HCT116 (cell line): Measurements from ENCODE around the gene SOX18. TPM values are rescaled to one million over a fixed set of nuclear protein-coding genes. Genes with fewer than 3 reads are reported as not detected.

Experiments used
- ATAC-seq: fragments of 200-7000 bp; cut with Tn5 transposase; 2 replicates; pipeline ENCODE4 v1.9.1; 2020; ENCODE audit warnings: mild to moderate bottlenecking, moderate library complexity
- BruUV-seq: library from RNA; stranded (reverse); fragments of 400-500 nt; replicated peaks from 2 replicates; lab custom pipeline; 2021; lab: Mats Ljungman, UMichigan
- CTCF ChIA-PET: fragments of 300-600 bp; sonication (Branson Sonifier 250); formaldehyde crosslinking; loops from one replicate; lab custom pipeline; 2021; ENCODE audit warnings: antibody characterized with exemption; lab: Charles Lee
- POLR2A ChIA-PET: fragments of 300-600, 350-600 bp; sonication (Branson Sonifier 250); formaldehyde crosslinking; loops from one replicate; lab custom pipeline; 2021; ENCODE audit warnings: antibody characterized with exemption; lab: Charles Lee
- RAD21 ChIA-PET, 2 experiments: fragments of 300-600 bp; sonication (Branson Sonifier 250); formaldehyde crosslinking; loops; one replicate each; lab custom pipeline; 2023; ENCODE audit warnings: low total read pairs in 2 of 2; ENCODE audit not compliant: uncharacterized antibody in 2 of 2, unreplicated experiment in 2 of 2, low non-redundant PET in 1 of 2; lab: Charles Lee
- DNase-seq: peaks from one replicate; pipeline ENCODE4 v3.0.0-alpha.2; 2010; ENCODE audit warnings: low read depth, low spot score
- H2AFZ ChIP-seq: fragments of 200-600 bp; shearing (Covaris generic), sonication (generic); 2 replicates; pipeline ENCODE4 v1.6.1; 2017; ENCODE audit warnings: low read depth, mixed run types, mixed read lengths, antibody characterized with exemption, low read length; ENCODE audit not compliant: poor library complexity, severe bottlenecking
- H3K27ac ChIP-seq: 2 replicates; pipeline ENCODE4 v1.5.1; 2012; ENCODE audit warnings: low read depth, low read length
- H3K27me3 ChIP-seq: fragments of 200-600 bp; sonication (generic); 2 replicates; pipeline ENCODE4 v1.6.1; 2016; ENCODE audit warnings: mixed run types, low read length, mixed read lengths; ENCODE audit not compliant: insufficient read depth
- H3K36me3 ChIP-seq, 2 experiments: fragments of 200-500 bp in 1 of 2; fragments of 200-600 bp in 1 of 2; sonication (Bioruptor generic) in 1 of 2; sonication (generic) in 1 of 2; 2 replicates each; pipeline versions ENCODE4 v1.5.1 to v1.6.1; 2014 to 2016; ENCODE audit warnings: low read length in 2 of 2, inconsistent platforms in 1 of 2, mixed read lengths in 1 of 2, mixed run types in 1 of 2; ENCODE audit not compliant: insufficient read depth in 2 of 2, control insufficient read depth in 1 of 2
- H3K4me1 ChIP-seq, 2 experiments: fragments of 200-600 bp in 1 of 2; sonication (generic) in 1 of 2; 2 replicates each; pipeline versions ENCODE4 v1.5.1 to v1.6.1; 2012 to 2017; ENCODE audit warnings: low read length in 2 of 2, inconsistent platforms in 1 of 2, mild to moderate bottlenecking in 1 of 2, mixed read lengths in 1 of 2, mixed run types in 1 of 2, moderate library complexity in 1 of 2; ENCODE audit not compliant: insufficient read depth in 2 of 2, control insufficient read depth in 1 of 2
- H3K4me2 ChIP-seq: fragments of 200-600 bp; sonication (generic); 2 replicates; pipeline ENCODE4 v1.6.1; 2017; ENCODE audit warnings: mixed run types, low read length, mixed read lengths
- H3K4me3 ChIP-seq, 2 experiments: fragments of 200-600 bp in 1 of 2; sonication (generic) in 1 of 2; replicated peaks in 1 of 2; 2 replicates each; pipeline ENCODE4 v1.5.1; 2011 to 2016; ENCODE audit warnings: low read length in 2 of 2, control low read depth in 1 of 2, low read depth in 1 of 2, mild to moderate bottlenecking in 1 of 2, mixed read lengths in 1 of 2, mixed run types in 1 of 2
- H3K79me2 ChIP-seq: fragments of 200-600 bp; sonication (generic); 2 replicates; pipeline ENCODE4 v1.6.1; 2017; ENCODE audit warnings: mild to moderate bottlenecking, mixed run types, low read length, moderate library complexity, mixed read lengths; ENCODE audit not compliant: insufficient read depth
- H3K9ac ChIP-seq: fragments of 200-600 bp; sonication (generic); 2 replicates; pipeline ENCODE4 v1.6.1; 2016; ENCODE audit warnings: low read length, mixed read lengths
- H3K9me2 ChIP-seq: fragments of 200-600 bp; sonication (generic), shearing (Covaris generic); 2 replicates; pipeline ENCODE4 v1.6.1; 2017; ENCODE audit warnings: mixed run types, mild to moderate bottlenecking, moderate library complexity; ENCODE audit not compliant: insufficient read depth
- H3K9me3 ChIP-seq, 2 experiments: fragments of 200-500 bp in 1 of 2; fragments of 200-600 bp in 1 of 2; sonication (Bioruptor generic) in 1 of 2; sonication (generic) in 1 of 2; 2 replicates each; pipeline ENCODE4 v1.6.1; 2014 to 2017; ENCODE audit warnings: low read length in 2 of 2, mixed read lengths in 2 of 2, inconsistent platforms in 1 of 2, low read depth in 1 of 2, mild to moderate bottlenecking in 1 of 2, mixed run types in 1 of 2, moderate library complexity in 1 of 2; ENCODE audit not compliant: control insufficient read depth in 1 of 2, insufficient read depth in 1 of 2
- H4K20me1 ChIP-seq: fragments of 200-600 bp; sonication (generic), shearing (Covaris generic); 2 replicates; pipeline ENCODE4 v1.6.1; 2017; ENCODE audit warnings: mixed run types, mild to moderate bottlenecking, moderate library complexity; ENCODE audit not compliant: insufficient read depth
- CBX3 ChIP-seq: IDR thresholded peaks from 2 replicates; pipeline ENCODE4 v1.6.1; 2012; ENCODE audit warnings: low read depth
- CEBPB ChIP-seq: IDR thresholded peaks from 2 replicates; pipeline ENCODE4 v1.6.1; 2012; ENCODE audit warnings: low read depth
- EGR1 ChIP-seq: IDR thresholded peaks from 2 replicates; pipeline ENCODE4 v1.6.1; 2012; ENCODE audit warnings: low read depth
- ELF1 ChIP-seq: IDR thresholded peaks from 2 replicates; pipeline ENCODE4 v1.6.1; 2012; ENCODE audit warnings: low read depth, borderline replicate concordance
- EZH2 ChIP-seq: fragments of 200-600 bp; sonication (generic); IDR thresholded peaks from 2 replicates; pipeline ENCODE4 v1.6.1; 2017; ENCODE audit warnings: antibody characterized with exemption, mixed run types
- EZH2phosphoT487 ChIP-seq: fragments of 200-600 bp; IDR thresholded peaks from 2 replicates; pipeline ENCODE4 v1.6.1; 2018; ENCODE audit warnings: antibody characterized with exemption, borderline replicate concordance
- FOSL1 ChIP-seq: IDR thresholded peaks from 2 replicates; pipeline ENCODE4 v1.6.1; 2012; ENCODE audit warnings: low read depth
- JUND ChIP-seq: IDR thresholded peaks from 2 replicates; pipeline ENCODE4 v1.6.1; 2012
- POLR2A ChIP-seq: IDR thresholded peaks from 2 replicates; pipeline ENCODE4 v1.7.0; 2011; ENCODE audit warnings: borderline replicate concordance; ENCODE audit not compliant: insufficient read depth, insufficient read length; ENCODE audit errors: extremely low read depth
- POLR2AphosphoS5 ChIP-seq: IDR thresholded peaks from 2 replicates; pipeline ENCODE4 v1.6.1; 2011; ENCODE audit warnings: mild to moderate bottlenecking, low read depth, low read length, moderate library complexity
- RAD21 ChIP-seq: IDR thresholded peaks from 2 replicates; pipeline ENCODE4 v1.6.1; 2012; ENCODE audit warnings: low read depth, mild to moderate bottlenecking
- SP1 ChIP-seq: IDR thresholded peaks from 2 replicates; pipeline ENCODE4 v1.6.1; 2012; ENCODE audit warnings: low read depth
- YY1 ChIP-seq: IDR thresholded peaks from 2 replicates; pipeline ENCODE4 v1.6.1; 2011; ENCODE audit warnings: low read length, low read depth, moderate library complexity, mild to moderate bottlenecking; ENCODE audit not compliant: insufficient replicate concordance; ENCODE audit errors: extremely low read depth
- ZFX ChIP-seq: fragments of 450-650 bp; IDR thresholded peaks from 2 replicates; pipeline ENCODE4 v1.6.1; 2017
- intact Hi-C: fragments of 100-400 bp; cut with micrococcal nuclease; formaldehyde crosslinking; loops from 2 replicates; pipeline ENCODE4 v1.10.0; 2022
- total RNA-seq: library from RNA; stranded (reverse); gene quantifications from one replicate; pipeline ENCODE4 v1.2.1, GENCODE V29; 2021; ENCODE audit not compliant: unreplicated experiment
- TF ChIP-seq, protein P1 (sequence below): IDR thresholded peaks from 2 replicates; pipeline ENCODE4 v1.6.1; 2012
- TF ChIP-seq, protein P2 (sequence below): IDR thresholded peaks from 2 replicates; pipeline ENCODE4 v1.6.1; 2012
- TF ChIP-seq, protein P3 (sequence below), 3 experiments: fragments of 200-600 bp in 1 of 3; sonication (generic) in 1 of 3; IDR thresholded peaks in 2 of 3; conservative IDR thresholded peaks in 1 of 3; 2 replicates each; pipeline ENCODE4 v1.5.1; 2012 to 2017; ENCODE audit warnings: low read depth in 2 of 3, low read length in 2 of 3, antibody characterized with exemption in 1 of 3, borderline replicate concordance in 1 of 3, control low read depth in 1 of 3, mild to moderate bottlenecking in 1 of 3, mixed read lengths in 1 of 3, mixed run types in 1 of 3, moderate library complexity in 1 of 3; ENCODE audit not compliant: insufficient read depth in 1 of 3
- TF ChIP-seq, protein P4 (sequence below): IDR thresholded peaks from 2 replicates; pipeline ENCODE4 v1.6.1; 2012; ENCODE audit warnings: low read depth

SOX18 gene
- total RNA-seq, 1 experiment from 2014 or later, result 3.3 TPM

DNA sequence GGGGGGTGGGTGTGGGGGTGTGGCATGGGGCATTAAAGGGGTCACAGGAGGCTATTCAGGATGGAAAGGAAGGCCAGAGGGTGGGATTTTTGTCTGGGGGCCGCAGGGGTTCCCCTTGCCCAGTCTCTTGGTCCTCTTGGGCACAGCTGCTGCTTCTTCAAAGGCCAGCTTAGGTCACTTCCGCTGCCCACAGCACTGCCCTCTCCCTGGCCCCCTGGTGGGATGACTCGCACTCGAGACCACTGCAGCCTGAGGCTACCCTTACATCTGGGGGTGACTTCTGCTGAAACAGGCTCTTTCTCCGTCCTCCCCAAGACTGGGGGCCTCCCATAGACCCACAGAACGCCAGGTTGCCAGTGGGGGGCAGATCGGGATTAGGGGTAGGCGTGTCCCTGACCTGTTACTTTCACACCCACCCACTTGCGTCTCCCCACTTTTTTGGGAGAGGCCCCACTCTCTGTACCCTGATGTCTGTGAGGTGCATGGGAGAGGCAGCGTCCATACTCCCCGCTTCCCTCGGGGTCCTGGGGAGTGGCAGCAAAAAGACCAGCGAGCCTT is 33.5 kb upstream of the SOX18 start:
- H3K4me3 ChIP-seq, result peak overlapping the region; percentile 17 to 20; a peak in 1 of 4 replicates
- CTCF ChIA-PET, result interaction anchor here (1.0 to 1.6 kb wide), 3 partner anchors 13 to 38 kb away, joined by 3 to 5 read pairs (median 4); no protein-coding TSS in a partner anchor

More for the DNA sequence above, 33.5 kb upstream of the SOX18 start:
- Histone ChIP-seq H3K27ac (no peak overlapping the region), H2AFZ (no peak overlapping the region), H3K9me3 (peaks cover 4 to 5% of the 10 kb centered on the region in 2 experiments; a peak in 2 of 4 replicates), H3K4me2 (peak overlapping the region; percentile 64), H3K36me3 (no peaks in the 10 kb centered on the region), H3K9ac (no peak overlapping the region), H4K20me1 (no peaks in the 10 kb centered on the region), H3K27me3 (no peaks in the 10 kb centered on the region), H3K9me2 (no peaks in the 10 kb centered on the region), H3K79me2 (peaks cover 9% of the 10 kb centered on the region; the same call in 1 of the 2 replicates), H3K4me1 (peaks cover 14 to 21% of the 10 kb centered on the region in 2 experiments)
- ChIA-PET RAD21 (interaction anchor here in 1 of 2 experiments (0.6 kb wide), 1 partner anchor 38 kb away, joined by 3 read pairs; no protein-coding TSS in a partner anchor), POLR2A (no interaction called here)
- ATAC-seq, result no peak
- BruUV-seq, result no TSS peak
- TF ChIP-seq YY1, result no peak
- TF ChIP-seq FOSL1, result no peak
- TF ChIP-seq POLR2A, result no peak
- TF ChIP-seq, protein P1, sequence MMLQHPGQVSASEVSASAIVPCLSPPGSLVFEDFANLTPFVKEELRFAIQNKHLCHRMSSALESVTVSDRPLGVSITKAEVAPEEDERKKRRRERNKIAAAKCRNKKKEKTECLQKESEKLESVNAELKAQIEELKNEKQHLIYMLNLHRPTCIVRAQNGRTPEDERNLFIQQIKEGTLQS, result no peak
- TF ChIP-seq JUND, result no peak
- no peak for TF ChIP-seq ELF1
- no peak for TF ChIP-seq ZFX
- no peak for TF ChIP-seq RAD21
- no peak for TF ChIP-seq EZH2
- TF ChIP-seq EZH2phosphoT487, result no peak
- TF ChIP-seq, protein P2, sequence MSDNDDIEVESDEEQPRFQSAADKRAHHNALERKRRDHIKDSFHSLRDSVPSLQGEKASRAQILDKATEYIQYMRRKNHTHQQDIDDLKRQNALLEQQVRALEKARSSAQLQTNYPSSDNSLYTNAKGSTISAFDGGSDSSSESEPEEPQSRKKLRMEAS, result no peak
- no peak for TF ChIP-seq CEBPB
- no peak for TF ChIP-seq CBX3
- TF ChIP-seq, protein P3, sequence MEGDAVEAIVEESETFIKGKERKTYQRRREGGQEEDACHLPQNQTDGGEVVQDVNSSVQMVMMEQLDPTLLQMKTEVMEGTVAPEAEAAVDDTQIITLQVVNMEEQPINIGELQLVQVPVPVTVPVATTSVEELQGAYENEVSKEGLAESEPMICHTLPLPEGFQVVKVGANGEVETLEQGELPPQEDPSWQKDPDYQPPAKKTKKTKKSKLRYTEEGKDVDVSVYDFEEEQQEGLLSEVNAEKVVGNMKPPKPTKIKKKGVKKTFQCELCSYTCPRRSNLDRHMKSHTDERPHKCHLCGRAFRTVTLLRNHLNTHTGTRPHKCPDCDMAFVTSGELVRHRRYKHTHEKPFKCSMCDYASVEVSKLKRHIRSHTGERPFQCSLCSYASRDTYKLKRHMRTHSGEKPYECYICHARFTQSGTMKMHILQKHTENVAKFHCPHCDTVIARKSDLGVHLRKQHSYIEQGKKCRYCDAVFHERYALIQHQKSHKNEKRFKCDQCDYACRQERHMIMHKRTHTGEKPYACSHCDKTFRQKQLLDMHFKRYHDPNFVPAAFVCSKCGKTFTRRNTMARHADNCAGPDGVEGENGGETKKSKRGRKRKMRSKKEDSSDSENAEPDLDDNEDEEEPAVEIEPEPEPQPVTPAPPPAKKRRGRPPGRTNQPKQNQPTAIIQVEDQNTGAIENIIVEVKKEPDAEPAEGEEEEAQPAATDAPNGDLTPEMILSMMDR (IDR thresholded peaks at IDR 0.05 in 2 of 3, conservative IDR thresholded peaks at IDR 0.05 in 1 of 3; ENCODE audit: borderline replicate concordance in 1 of 3, insufficient read depth in 1 of 3, low read depth in 2 of 3, low read length in 2 of 3), result no peak
- TF ChIP-seq POLR2AphosphoS5, result no peak
- TF ChIP-seq, protein P4, sequence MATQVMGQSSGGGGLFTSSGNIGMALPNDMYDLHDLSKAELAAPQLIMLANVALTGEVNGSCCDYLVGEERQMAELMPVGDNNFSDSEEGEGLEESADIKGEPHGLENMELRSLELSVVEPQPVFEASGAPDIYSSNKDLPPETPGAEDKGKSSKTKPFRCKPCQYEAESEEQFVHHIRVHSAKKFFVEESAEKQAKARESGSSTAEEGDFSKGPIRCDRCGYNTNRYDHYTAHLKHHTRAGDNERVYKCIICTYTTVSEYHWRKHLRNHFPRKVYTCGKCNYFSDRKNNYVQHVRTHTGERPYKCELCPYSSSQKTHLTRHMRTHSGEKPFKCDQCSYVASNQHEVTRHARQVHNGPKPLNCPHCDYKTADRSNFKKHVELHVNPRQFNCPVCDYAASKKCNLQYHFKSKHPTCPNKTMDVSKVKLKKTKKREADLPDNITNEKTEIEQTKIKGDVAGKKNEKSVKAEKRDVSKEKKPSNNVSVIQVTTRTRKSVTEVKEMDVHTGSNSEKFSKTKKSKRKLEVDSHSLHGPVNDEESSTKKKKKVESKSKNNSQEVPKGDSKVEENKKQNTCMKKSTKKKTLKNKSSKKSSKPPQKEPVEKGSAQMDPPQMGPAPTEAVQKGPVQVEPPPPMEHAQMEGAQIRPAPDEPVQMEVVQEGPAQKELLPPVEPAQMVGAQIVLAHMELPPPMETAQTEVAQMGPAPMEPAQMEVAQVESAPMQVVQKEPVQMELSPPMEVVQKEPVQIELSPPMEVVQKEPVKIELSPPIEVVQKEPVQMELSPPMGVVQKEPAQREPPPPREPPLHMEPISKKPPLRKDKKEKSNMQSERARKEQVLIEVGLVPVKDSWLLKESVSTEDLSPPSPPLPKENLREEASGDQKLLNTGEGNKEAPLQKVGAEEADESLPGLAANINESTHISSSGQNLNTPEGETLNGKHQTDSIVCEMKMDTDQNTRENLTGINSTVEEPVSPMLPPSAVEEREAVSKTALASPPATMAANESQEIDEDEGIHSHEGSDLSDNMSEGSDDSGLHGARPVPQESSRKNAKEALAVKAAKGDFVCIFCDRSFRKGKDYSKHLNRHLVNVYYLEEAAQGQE, result no peak
- TF ChIP-seq EGR1, result no peak
- TF ChIP-seq SP1, result no peak
- DNase-seq, result no peak
- intact Hi-C loops, result no loop called here
